ENCODE results near the gene ADAMTS1.
"Not testable (repeated sequence)": the region's sequence is repeated elsewhere in the genome, so short reads cannot be mapped to it uniquely, and the experiment has no call there.

ADAMTS1 gene

GRCh38 chr21:26845066-26845758, at the start of gene ADAMTS1:
ADAMTS1 (minus strand) TSS chr21:26845409; CDS start chr21:26844954, 455 bp downstream.
- peak; percentile 74 for DNase-seq

DNA sequence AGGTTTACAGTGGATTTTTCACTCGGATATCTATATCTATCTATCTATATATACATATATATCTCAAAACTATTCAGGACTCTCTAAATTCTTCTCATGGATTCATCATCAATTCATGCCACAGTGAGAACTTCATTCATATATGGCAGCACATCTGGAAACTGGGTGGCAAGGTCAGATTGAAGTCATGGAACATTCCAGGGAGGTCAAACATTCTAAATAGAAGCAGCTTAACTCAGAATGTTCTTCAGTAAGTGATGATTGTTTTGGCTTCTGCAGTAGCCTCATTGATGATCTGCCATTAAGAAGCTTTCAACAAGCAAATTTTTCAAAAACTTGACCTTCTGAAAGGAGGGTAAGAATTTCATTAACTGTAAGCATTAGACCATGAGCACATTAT, 46.9 kb upstream of the ADAMTS1 start:
- DNase-seq, result no peak

DNA sequence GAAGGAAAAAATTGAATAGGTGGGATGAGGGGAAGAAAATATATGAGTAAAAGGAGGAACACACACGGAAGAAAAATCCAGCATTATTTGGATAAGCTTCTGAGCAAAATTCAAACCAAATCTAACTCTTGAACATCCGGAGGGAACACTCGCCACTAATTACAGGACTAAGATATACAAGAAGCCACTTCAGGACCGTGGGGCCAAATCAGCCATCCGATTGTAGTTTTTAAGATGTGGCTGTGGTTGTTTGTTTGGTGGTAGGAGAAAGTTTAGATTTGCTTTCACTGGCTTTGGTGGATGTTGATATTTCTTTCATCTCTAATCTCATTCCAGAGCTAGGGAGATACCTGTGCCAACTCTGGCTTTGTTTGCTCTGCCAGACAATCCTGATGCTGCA, 43.7 kb upstream of the ADAMTS1 start:
- DNase-seq, result no peak

GRCh38 chr21:26888256-26888655, 43.0 kb upstream of the ADAMTS1 start:
- no peak for DNase-seq

GRCh38 chr21:26887251-26887650, 42.0 kb upstream of the ADAMTS1 start:
- no peak for DNase-seq

GRCh38 chr21:26884436-26884835, 39.2 kb upstream of the ADAMTS1 start:
- no peak for DNase-seq

- DNase-seq, result no peak
Measured at GRCh38 chr21:26883768-26884167, 38.6 kb upstream of the ADAMTS1 start.

- DNase-seq, result peak; percentile 4
Measured at GRCh38 chr21:26881504-26882228, 36.5 kb upstream of the ADAMTS1 start.

DNA sequence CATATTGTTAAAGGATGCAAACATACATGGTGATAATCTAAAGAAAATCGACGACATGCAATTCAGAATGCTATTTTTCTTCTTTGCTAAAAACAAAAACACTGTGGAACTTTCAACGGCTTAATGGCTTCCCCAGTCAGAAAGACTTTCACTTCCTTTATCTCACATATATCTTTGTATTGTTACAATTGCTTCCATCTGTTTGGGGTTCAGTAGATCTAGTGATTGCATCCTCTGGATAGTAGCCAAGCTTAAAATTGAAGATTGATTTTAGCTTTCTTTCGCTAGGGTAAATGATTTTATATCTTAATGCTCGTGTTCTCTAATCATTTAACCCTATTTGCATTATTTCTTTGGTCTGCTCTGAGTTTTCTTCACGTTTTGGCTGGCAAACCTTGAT, 31.8 kb upstream of the ADAMTS1 start:
- no peak for DNase-seq

- no peak for DNase-seq
Measured at GRCh38 chr21:26874347-26874746, 29.1 kb upstream of the ADAMTS1 start.

DNA sequence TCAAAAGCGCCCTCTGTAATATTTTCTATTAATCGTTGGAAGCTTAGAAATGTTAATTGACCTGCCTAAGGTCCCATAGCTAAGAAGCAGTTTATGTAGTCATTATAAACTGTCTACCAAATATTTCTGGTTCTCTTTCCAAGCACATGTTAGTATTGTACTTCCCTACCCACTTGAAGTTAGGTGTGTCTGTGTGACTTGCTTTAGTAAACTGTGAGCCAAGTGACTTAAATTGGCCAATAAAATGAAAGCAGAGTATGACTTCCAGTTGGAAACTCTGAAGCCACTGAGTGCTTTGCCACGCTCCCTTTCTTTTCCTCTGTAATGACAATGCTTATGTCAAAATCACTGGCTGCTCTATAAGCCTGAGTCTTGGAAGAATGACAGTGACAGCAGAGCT, 20.6 kb upstream of the ADAMTS1 start:
- no peak for DNase-seq

GRCh38 chr21:26856871-26857350, 11.7 kb upstream of the ADAMTS1 start:
- DNase-seq, result not testable (repeated sequence)

DNA sequence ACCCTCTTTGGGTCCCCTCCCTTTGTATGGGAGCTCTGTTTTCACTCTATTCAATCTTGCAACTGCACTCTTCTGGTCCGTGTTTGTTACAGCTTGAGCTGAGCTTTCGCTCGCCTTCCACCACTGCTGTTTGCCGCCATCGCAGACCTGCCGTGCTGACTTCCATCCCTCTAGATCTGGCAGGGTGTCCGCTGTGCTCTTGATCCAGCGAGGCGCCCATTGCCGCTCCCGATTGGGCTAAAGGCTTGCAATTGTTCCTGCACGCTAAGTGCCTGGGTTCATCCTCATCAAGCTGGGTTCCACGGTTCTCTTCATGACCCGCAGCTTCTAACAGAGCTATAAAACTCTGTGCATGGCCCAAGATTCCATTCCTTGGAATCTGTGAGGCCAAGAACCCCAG, 9.5 kb upstream of the ADAMTS1 start:
- not testable (repeated sequence) for DNase-seq

DNA sequence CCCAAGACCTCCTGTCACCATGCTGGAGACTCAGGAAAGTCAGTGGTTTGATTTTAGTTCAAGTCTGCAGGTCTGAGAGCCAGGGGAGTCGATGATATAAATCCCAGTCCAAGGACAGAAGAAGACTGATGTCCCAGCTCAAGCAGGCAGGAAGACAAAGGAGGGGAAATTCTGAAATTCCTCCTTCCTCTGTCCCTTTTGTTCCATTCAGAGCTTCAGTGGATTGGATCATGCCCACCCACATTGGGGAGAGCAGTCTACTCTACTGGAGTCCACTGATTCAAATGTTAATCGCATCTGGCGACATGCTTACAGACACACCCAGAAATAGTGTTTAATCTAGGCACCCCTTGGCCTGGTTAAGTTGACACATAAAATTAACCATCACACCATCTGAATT, 7.2 kb upstream of the ADAMTS1 start:
- no peak for DNase-seq

GRCh38 chr21:26851109-26851944, 6.1 kb upstream of the ADAMTS1 start:
- no peak for DNase-seq

GRCh38 chr21:26850116-26850643, 5.0 kb upstream of the ADAMTS1 start:
- peak; percentile 38 for DNase-seq

GRCh38 chr21:26849428-26850115, 4.4 kb upstream of the ADAMTS1 start:
- DNase-seq, result peak; percentile 67

DNA sequence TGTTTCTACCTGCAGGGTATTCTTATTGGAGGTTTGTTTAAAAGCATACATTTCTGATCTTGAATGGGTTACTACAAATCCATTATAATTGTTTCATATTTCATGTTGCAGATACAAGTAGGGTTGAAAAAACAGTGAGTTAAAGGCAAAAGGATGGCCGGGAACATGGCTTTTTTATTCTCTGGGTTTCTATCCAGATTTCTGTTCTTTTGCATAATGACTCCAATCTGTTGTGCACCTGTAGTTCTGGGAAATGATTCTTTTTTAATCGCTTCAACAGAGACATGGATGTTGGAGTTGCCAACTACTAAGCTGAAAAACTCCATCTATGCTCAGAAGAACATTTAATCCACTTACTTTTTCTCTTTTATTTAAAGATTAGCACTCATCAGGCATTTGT, 2.7 kb upstream of the ADAMTS1 start:
- DNase-seq, result no peak

DNA sequence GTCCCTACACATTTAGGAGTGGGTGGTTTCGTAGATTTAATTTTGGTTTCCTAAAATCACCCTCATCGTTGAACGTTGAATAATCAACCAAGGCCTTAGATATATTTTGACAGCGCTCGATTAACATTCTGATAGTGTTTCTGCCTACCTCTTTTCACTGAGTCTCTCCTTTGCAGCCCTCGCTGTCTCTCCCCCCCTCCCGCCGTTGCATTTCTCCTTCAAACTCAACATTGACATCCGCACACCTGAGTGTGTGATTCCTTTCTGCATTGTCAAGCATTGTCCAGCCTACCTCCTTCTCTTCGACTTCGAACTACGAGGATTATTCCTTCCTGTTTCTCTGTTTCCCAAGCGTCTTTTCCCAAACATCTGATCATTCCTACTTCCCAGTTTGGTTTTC, 1.8 kb upstream of the ADAMTS1 start:
- DNase-seq, result no peak

DNA sequence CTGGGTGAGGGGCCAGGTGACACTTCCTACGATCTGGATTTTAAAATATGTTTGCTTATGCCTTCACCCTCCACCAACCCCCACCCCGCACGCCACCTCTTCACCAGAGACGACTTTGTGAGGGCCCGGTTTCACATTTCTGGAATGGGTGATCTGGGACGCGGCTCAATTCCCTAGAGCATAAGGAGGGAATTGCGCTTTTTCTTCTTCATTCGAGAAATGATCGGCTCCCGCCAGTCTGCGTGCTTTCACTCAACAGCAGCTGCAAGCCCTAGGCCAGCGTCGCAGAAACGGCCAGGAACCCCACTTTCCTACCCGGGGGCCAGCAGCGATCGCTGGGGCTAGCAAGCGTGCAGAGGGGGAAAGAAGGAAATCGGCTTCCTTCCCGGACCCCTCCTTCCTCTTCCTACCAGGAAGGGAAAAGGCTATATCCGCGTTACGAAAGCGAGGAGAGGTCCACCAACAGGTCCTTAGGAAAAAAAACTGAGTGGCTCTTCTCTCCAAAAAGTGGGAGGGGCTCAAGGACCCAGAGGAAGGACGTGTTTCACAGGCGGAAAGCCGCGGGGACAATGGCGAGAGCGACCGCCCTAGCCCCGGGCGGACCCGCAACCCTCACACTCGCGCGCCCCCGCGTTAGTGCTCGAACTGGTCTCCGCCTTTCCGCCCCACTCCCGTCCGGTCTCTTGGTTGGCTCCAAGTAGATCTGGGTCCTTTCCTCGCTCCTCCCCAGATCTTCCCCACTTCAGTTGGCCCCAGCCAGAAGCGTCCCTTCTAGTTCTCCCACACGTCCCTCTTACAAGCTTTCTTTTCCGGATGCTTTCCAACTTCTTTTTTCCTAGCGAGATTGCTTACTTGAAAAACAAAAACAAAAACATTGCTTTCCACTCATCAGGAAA, 1.1 kb upstream of the ADAMTS1 start:
- peak; percentile 48 for DNase-seq

GRCh38 chr21:26845759-26846035, 488 bp upstream of the ADAMTS1 start:
- no peak for DNase-seq

All from NCI-H69 (cell line).